H9 (cell line): ENCODE data around the gene GMNC. TPM values are rescaled to one million over a fixed set of nuclear protein-coding genes. Genes with fewer than 3 reads are reported as not detected.

Experiments
- DNase-seq: peaks from one replicate; pipeline ENCODE4 v3.0.0-alpha.2; 2017
- H2AFZ ChIP-seq: one replicate; pipeline ENCODE4 v1.6.1; 2013; ENCODE audit warnings: mild to moderate bottlenecking, low read length, control low read depth, moderate library complexity
- H2AK5ac ChIP-seq: 2 replicates; pipeline ENCODE4 v1.6.1; 2013; ENCODE audit warnings: low read length, control low read depth, mixed read lengths; ENCODE audit not compliant: insufficient read length
- H2BK120ac ChIP-seq: one replicate; pipeline ENCODE4 v1.6.1; 2013; ENCODE audit warnings: low read depth, mild to moderate bottlenecking, low read length, control low read depth, inconsistent platforms; ENCODE audit not compliant: poor library complexity, severe bottlenecking
- H2BK12ac ChIP-seq: 2 replicates; pipeline ENCODE4 v1.6.1; 2013; ENCODE audit warnings: low read length, control low read depth, mixed read lengths, low read depth; ENCODE audit not compliant: insufficient read length
- H2BK15ac ChIP-seq: 2 replicates; pipeline ENCODE4 v1.6.1; 2013; ENCODE audit warnings: low read depth, low read length, control low read depth
- H2BK20ac ChIP-seq: one replicate; pipeline ENCODE4 v1.6.1; 2013; ENCODE audit warnings: low read depth, mild to moderate bottlenecking, low read length, control low read depth, inconsistent platforms; ENCODE audit not compliant: poor library complexity, severe bottlenecking
- H2BK5ac ChIP-seq: 2 replicates; pipeline ENCODE4 v1.6.1; 2013; ENCODE audit warnings: low read length, control low read depth, mixed read lengths; ENCODE audit not compliant: insufficient read length
- H3K14ac ChIP-seq: 2 replicates; pipeline ENCODE4 v1.6.1; 2013; ENCODE audit warnings: low read length, control low read depth; ENCODE audit not compliant: insufficient read depth
- H3K18ac ChIP-seq: 2 replicates; pipeline ENCODE4 v1.6.1; 2013; ENCODE audit warnings: low read depth, mild to moderate bottlenecking, mixed read lengths, low read length, control low read depth; ENCODE audit not compliant: insufficient read length
- H3K23ac ChIP-seq: 2 replicates; pipeline ENCODE4 v1.6.1; 2013; ENCODE audit warnings: low read length, control low read depth, mixed read lengths, low read depth; ENCODE audit not compliant: insufficient read length
- H3K23me2 ChIP-seq: 2 replicates; pipeline ENCODE4 v1.6.1; 2013; ENCODE audit warnings: low read depth, mild to moderate bottlenecking, mixed read lengths, low read length, control low read depth; ENCODE audit not compliant: insufficient read length, poor library complexity, severe bottlenecking
- H3K27ac ChIP-seq: 2 replicates; pipeline ENCODE4 v1.5.1; 2013; ENCODE audit warnings: low read length, control low read depth, mixed read lengths, low read depth; ENCODE audit not compliant: insufficient read length
- H3K27me3 ChIP-seq: 2 replicates; pipeline ENCODE4 v1.6.1; 2013; ENCODE audit warnings: low read length, control low read depth, inconsistent platforms; ENCODE audit not compliant: insufficient read depth
- H3K4ac ChIP-seq: 2 replicates; pipeline ENCODE4 v1.6.1; 2013; ENCODE audit warnings: low read depth, mild to moderate bottlenecking, control low read depth, inconsistent platforms, low read length, moderate library complexity
- H3K4me1 ChIP-seq: 2 replicates; pipeline ENCODE4 v1.6.1; 2013; ENCODE audit warnings: low read length, control low read depth, inconsistent platforms; ENCODE audit not compliant: insufficient read depth
- H3K4me2 ChIP-seq: 2 replicates; pipeline ENCODE4 v1.6.1; 2013; ENCODE audit warnings: low read length, control low read depth, mixed read lengths; ENCODE audit not compliant: insufficient read length, insufficient read depth
- H3K56ac ChIP-seq: 2 replicates; pipeline ENCODE4 v1.6.1; 2013; ENCODE audit warnings: low read depth, mild to moderate bottlenecking, mixed read lengths, low read length, control low read depth; ENCODE audit not compliant: insufficient read length
- H3K79me1 ChIP-seq: 2 replicates; pipeline ENCODE4 v1.6.1; 2013; ENCODE audit warnings: low read depth, mild to moderate bottlenecking, moderate library complexity, low read length, control low read depth, inconsistent platforms; ENCODE audit not compliant: insufficient read depth, poor library complexity, severe bottlenecking
- H3K79me2 ChIP-seq: 2 replicates; pipeline ENCODE4 v1.6.1; 2013; ENCODE audit warnings: low read length, control low read depth, inconsistent platforms; ENCODE audit not compliant: insufficient read depth
- H3K9ac ChIP-seq: 2 replicates; pipeline ENCODE4 v1.6.1; 2013; ENCODE audit warnings: low read length, control low read depth, mixed read lengths; ENCODE audit not compliant: insufficient read length; ENCODE audit errors: extremely low read depth
- H3K9me3 ChIP-seq: one replicate; pipeline ENCODE4 v1.6.1; 2013; ENCODE audit warnings: low read depth, low read length, inconsistent platforms; ENCODE audit not compliant: control insufficient read depth
- H3T11ph ChIP-seq: one replicate; pipeline ENCODE4 v1.6.1; 2013; ENCODE audit warnings: mild to moderate bottlenecking, low read length, control low read depth, inconsistent platforms
- H4K20me1 ChIP-seq: one replicate; pipeline ENCODE4 v1.6.1; 2013; ENCODE audit not compliant: control insufficient read depth, insufficient read length, insufficient read depth
- H4K5ac ChIP-seq: 2 replicates; pipeline ENCODE4 v1.6.1; 2013; ENCODE audit warnings: low read depth, mild to moderate bottlenecking, mixed read lengths, low read length, control low read depth; ENCODE audit not compliant: insufficient read length
- H4K8ac ChIP-seq: replicated peaks from 2 replicates; pipeline ENCODE4 v1.6.1; 2013; ENCODE audit warnings: low read length, control low read depth, mixed read lengths, low read depth; ENCODE audit not compliant: insufficient read length
- H4K91ac ChIP-seq: 2 replicates; pipeline ENCODE4 v1.6.1; 2013; ENCODE audit warnings: low read depth, mild to moderate bottlenecking, moderate library complexity, mixed read lengths, low read length, control low read depth; ENCODE audit not compliant: insufficient read length
- H3K27ac Mint-ChIP-seq, 3 experiments: 2 replicates in 2 of 3; 3 replicates in 1 of 3; pipeline ENCODE4 v1.8.0; 2020 to 2021; ENCODE audit warnings: mixed read lengths in 3 of 3, mild to moderate bottlenecking in 1 of 3, moderate library complexity in 1 of 3
- H3K27me3 Mint-ChIP-seq: 2 replicates; pipeline ENCODE4 v1.8.0; 2021; ENCODE audit warnings: low read depth, mild to moderate bottlenecking, moderate library complexity, mixed read lengths
- H3K36me3 Mint-ChIP-seq, 3 experiments: 2 replicates in 2 of 3; 3 replicates in 1 of 3; pipeline ENCODE4 v1.8.0; 2020 to 2021; ENCODE audit warnings: low read depth in 3 of 3, mixed read lengths in 3 of 3; ENCODE audit not compliant: insufficient read depth in 1 of 3
- H3K4me1 Mint-ChIP-seq, 2 experiments: 2 replicates each; pipeline ENCODE4 v1.8.0; 2020; ENCODE audit warnings: mixed read lengths in 2 of 2
- H3K4me3 Mint-ChIP-seq, 2 experiments: 2 replicates in 1 of 2; 3 replicates in 1 of 2; pipeline ENCODE4 v1.8.0; 2020 to 2021; ENCODE audit warnings: mild to moderate bottlenecking in 2 of 2, mixed read lengths in 2 of 2, moderate library complexity in 1 of 2
- H3K9me3 Mint-ChIP-seq, 2 experiments: 2 replicates in 1 of 2; 3 replicates in 1 of 2; pipeline ENCODE4 v1.8.0; 2020; ENCODE audit warnings: mild to moderate bottlenecking in 2 of 2, mixed read lengths in 2 of 2, moderate library complexity in 1 of 2
- WGBS: extraction: QIAGEN DNeasy Blood & Tissue Kit; methylation state at CpG from one replicate; pipeline ENCODE4 v1.1.7; 2013; ENCODE audit warnings: missing lambda C conversion rate, low lambda C conversion rate, mixed read lengths; ENCODE audit not compliant: insufficient read length; ENCODE audit errors: extremely low coverage; 5-methylcytosine and 5-hydroxymethylcytosine counted together
- total RNA-seq: library from RNA; stranded (reverse); gene quantifications from 2 replicates; pipeline ENCODE4 v1.2.1, GENCODE V29; 2021
- TF ChIP-seq, protein P1 (sequence below): fragments of 200-600 bp; sonication (generic); conservative IDR thresholded peaks from 3 replicates; pipeline ENCODE4 v1.8.0; 2021; ENCODE audit warnings: antibody characterized with exemption, mild to moderate bottlenecking

The GMNC gene
- total RNA-seq, 1 experiment from 2014 or later = not detected

GRCh38 chr3:190867071-190867470 lies 4.6 kb upstream of the GMNC start:
- Mint-ChIP-seq H3K27me3 (peaks cover 35% of the 10 kb centered on the region), H3K36me3 (no peaks in the 10 kb centered on the region), H3K9me3 (no peaks in the 10 kb centered on the region; a peak in 1 of 5 replicates), H3K4me3 (no peak overlapping the region), H3K27ac (no peak overlapping the region), H3K4me1 (0 out of 4 replicates have a peak, but pooled peaks cover 0 to 2% of the 10 kb centered on the region in 2 experiments)
- no peak overlapping the region for H2BK5ac ChIP-seq
- H3K4me2 ChIP-seq = no peak overlapping the region
- no CpG with 5 or more reads among the region's 2 CpGs for WGBS
- TF ChIP-seq, protein P1, sequence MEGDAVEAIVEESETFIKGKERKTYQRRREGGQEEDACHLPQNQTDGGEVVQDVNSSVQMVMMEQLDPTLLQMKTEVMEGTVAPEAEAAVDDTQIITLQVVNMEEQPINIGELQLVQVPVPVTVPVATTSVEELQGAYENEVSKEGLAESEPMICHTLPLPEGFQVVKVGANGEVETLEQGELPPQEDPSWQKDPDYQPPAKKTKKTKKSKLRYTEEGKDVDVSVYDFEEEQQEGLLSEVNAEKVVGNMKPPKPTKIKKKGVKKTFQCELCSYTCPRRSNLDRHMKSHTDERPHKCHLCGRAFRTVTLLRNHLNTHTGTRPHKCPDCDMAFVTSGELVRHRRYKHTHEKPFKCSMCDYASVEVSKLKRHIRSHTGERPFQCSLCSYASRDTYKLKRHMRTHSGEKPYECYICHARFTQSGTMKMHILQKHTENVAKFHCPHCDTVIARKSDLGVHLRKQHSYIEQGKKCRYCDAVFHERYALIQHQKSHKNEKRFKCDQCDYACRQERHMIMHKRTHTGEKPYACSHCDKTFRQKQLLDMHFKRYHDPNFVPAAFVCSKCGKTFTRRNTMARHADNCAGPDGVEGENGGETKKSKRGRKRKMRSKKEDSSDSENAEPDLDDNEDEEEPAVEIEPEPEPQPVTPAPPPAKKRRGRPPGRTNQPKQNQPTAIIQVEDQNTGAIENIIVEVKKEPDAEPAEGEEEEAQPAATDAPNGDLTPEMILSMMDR = no peak
- H3K27me3 ChIP-seq = no peaks in the 10 kb centered on the region
- no peak overlapping the region for H2BK12ac ChIP-seq
- no peaks in the 10 kb centered on the region for H3K79me2 ChIP-seq
- H4K5ac ChIP-seq = no peak overlapping the region
- H3K4me1 ChIP-seq = no peaks in the 10 kb centered on the region
- no peak overlapping the region for H3K9ac ChIP-seq
- H3K18ac ChIP-seq = no peak overlapping the region
- H3K4ac ChIP-seq = no peak overlapping the region
- no peak overlapping the region for H3K27ac ChIP-seq
- no peak for DNase-seq
- H3K23ac ChIP-seq = no peak overlapping the region
- no peak overlapping the region for H3T11ph ChIP-seq
- no peak overlapping the region for H2BK120ac ChIP-seq
- H2AFZ ChIP-seq = no peak overlapping the region
- H3K9me3 ChIP-seq = no peaks in the 10 kb centered on the region
- H2AK5ac ChIP-seq = no peak overlapping the region
- no peak overlapping the region for H3K56ac ChIP-seq
- H2BK20ac ChIP-seq = no peak overlapping the region
- H3K23me2 ChIP-seq = peaks cover 4% of the 10 kb centered on the region
- H4K8ac ChIP-seq = no peak overlapping the region
- no peak overlapping the region for H3K14ac ChIP-seq
- H3K79me1 ChIP-seq = no peaks in the 10 kb centered on the region
- no peak overlapping the region for H2BK15ac ChIP-seq
- H4K20me1 ChIP-seq = no peaks in the 10 kb centered on the region
- H4K91ac ChIP-seq = no peak overlapping the region
